HEK293 (cell line): ENCODE results near the gene GDPD5.

Source experiments
- KLF16 ChIP-seq: fragments of 450-650 bp; formaldehyde crosslinking; IDR thresholded peaks from 2 replicates; pipeline ENCODE4 v1.5.1; 2017; ENCODE audit warnings: missing biosample characterization, missing genetic modification characterization
- ZNF274 ChIP-seq, 2 experiments: fragments of 200-500 bp in 1 of 2; fragments of 450-650 bp in 1 of 2; sonication (Bioruptor generic) in 1 of 2; formaldehyde crosslinking in 1 of 2; IDR thresholded peaks; 2 replicates each; pipeline versions ENCODE4 v1.5.1 to v1.6.1; 2014 to 2016; ENCODE audit warnings: borderline replicate concordance in 1 of 2, inconsistent platforms in 1 of 2, low read length in 1 of 2, missing biosample characterization in 1 of 2, missing genetic modification characterization in 1 of 2
- ZNF324 ChIP-seq: fragments of 450-650 bp; formaldehyde crosslinking; IDR thresholded peaks from 2 replicates; pipeline ENCODE4 v1.5.1; 2016; ENCODE audit warnings: missing biosample characterization, missing genetic modification characterization
- ZNF416 ChIP-seq: fragments of 450-650 bp; formaldehyde crosslinking; IDR thresholded peaks from 2 replicates; pipeline ENCODE4 v1.5.1; 2016; ENCODE audit warnings: missing biosample characterization, missing genetic modification characterization
- ZNF423 ChIP-seq: fragments of 450-650 bp; formaldehyde crosslinking; IDR thresholded peaks from 2 replicates; pipeline ENCODE4 v1.5.1; 2016; ENCODE audit warnings: missing biosample characterization, missing genetic modification characterization
- ZNF768 ChIP-seq: fragments of 450-650 bp; formaldehyde crosslinking; IDR thresholded peaks from 2 replicates; pipeline ENCODE4 v1.5.1; 2018; ENCODE audit warnings: missing biosample characterization, mild to moderate bottlenecking, missing genetic modification characterization
- TF ChIP-seq, protein P1 (sequence below): fragments of 450-650 bp; formaldehyde crosslinking; IDR thresholded peaks from 2 replicates; pipeline ENCODE4 v1.5.1; 2017; ENCODE audit warnings: missing biosample characterization, missing genetic modification characterization
- TF ChIP-seq, protein P2 (sequence below): fragments of 450-650 bp; formaldehyde crosslinking; IDR thresholded peaks from 2 replicates; pipeline ENCODE4 v1.5.1; 2016; ENCODE audit warnings: missing biosample characterization, missing genetic modification characterization
- TF ChIP-seq, protein P3 (sequence below): fragments of 450-650 bp; formaldehyde crosslinking; IDR thresholded peaks from 2 replicates; pipeline ENCODE4 v1.5.1; 2016; ENCODE audit warnings: missing biosample characterization, missing genetic modification characterization

DNA sequence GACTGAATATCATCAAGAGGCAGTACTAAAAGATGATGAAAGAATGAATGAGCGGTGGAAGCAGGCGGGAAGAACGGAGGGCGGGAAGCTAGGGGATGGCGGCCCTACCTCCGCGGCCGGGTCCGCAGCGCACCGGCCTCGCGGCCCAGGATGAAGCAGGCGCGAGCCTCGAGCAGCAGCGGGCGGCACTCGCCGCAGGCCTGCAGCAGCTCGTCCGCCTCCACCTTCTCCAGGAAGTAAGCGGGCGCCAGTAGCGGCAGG is 96.2 kb downstream of the GDPD5 start:
- TF ChIP-seq ZNF324 (tag by site-specific recombination) = no peak
- TF ChIP-seq ZNF423 (tag by site-specific recombination) = no peak
- TF ChIP-seq, protein P1, sequence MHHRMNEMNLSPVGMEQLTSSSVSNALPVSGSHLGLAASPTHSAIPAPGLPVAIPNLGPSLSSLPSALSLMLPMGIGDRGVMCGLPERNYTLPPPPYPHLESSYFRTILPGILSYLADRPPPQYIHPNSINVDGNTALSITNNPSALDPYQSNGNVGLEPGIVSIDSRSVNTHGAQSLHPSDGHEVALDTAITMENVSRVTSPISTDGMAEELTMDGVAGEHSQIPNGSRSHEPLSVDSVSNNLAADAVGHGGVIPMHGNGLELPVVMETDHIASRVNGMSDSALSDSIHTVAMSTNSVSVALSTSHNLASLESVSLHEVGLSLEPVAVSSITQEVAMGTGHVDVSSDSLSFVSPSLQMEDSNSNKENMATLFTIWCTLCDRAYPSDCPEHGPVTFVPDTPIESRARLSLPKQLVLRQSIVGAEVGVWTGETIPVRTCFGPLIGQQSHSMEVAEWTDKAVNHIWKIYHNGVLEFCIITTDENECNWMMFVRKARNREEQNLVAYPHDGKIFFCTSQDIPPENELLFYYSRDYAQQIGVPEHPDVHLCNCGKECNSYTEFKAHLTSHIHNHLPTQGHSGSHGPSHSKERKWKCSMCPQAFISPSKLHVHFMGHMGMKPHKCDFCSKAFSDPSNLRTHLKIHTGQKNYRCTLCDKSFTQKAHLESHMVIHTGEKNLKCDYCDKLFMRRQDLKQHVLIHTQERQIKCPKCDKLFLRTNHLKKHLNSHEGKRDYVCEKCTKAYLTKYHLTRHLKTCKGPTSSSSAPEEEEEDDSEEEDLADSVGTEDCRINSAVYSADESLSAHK = no peak
- no peak for TF ChIP-seq KLF16
- TF ChIP-seq ZNF416 = no peak
- TF ChIP-seq, protein P2, sequence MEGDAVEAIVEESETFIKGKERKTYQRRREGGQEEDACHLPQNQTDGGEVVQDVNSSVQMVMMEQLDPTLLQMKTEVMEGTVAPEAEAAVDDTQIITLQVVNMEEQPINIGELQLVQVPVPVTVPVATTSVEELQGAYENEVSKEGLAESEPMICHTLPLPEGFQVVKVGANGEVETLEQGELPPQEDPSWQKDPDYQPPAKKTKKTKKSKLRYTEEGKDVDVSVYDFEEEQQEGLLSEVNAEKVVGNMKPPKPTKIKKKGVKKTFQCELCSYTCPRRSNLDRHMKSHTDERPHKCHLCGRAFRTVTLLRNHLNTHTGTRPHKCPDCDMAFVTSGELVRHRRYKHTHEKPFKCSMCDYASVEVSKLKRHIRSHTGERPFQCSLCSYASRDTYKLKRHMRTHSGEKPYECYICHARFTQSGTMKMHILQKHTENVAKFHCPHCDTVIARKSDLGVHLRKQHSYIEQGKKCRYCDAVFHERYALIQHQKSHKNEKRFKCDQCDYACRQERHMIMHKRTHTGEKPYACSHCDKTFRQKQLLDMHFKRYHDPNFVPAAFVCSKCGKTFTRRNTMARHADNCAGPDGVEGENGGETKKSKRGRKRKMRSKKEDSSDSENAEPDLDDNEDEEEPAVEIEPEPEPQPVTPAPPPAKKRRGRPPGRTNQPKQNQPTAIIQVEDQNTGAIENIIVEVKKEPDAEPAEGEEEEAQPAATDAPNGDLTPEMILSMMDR (tag by site-specific recombination) = no peak
- no peak for TF ChIP-seq ZNF768 (tag by site-specific recombination)
- TF ChIP-seq, protein P3, sequence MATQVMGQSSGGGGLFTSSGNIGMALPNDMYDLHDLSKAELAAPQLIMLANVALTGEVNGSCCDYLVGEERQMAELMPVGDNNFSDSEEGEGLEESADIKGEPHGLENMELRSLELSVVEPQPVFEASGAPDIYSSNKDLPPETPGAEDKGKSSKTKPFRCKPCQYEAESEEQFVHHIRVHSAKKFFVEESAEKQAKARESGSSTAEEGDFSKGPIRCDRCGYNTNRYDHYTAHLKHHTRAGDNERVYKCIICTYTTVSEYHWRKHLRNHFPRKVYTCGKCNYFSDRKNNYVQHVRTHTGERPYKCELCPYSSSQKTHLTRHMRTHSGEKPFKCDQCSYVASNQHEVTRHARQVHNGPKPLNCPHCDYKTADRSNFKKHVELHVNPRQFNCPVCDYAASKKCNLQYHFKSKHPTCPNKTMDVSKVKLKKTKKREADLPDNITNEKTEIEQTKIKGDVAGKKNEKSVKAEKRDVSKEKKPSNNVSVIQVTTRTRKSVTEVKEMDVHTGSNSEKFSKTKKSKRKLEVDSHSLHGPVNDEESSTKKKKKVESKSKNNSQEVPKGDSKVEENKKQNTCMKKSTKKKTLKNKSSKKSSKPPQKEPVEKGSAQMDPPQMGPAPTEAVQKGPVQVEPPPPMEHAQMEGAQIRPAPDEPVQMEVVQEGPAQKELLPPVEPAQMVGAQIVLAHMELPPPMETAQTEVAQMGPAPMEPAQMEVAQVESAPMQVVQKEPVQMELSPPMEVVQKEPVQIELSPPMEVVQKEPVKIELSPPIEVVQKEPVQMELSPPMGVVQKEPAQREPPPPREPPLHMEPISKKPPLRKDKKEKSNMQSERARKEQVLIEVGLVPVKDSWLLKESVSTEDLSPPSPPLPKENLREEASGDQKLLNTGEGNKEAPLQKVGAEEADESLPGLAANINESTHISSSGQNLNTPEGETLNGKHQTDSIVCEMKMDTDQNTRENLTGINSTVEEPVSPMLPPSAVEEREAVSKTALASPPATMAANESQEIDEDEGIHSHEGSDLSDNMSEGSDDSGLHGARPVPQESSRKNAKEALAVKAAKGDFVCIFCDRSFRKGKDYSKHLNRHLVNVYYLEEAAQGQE (tag by site-specific recombination) = no peak
- TF ChIP-seq ZNF274 (IDR thresholded peaks at IDR 0.05; ENCODE audit: low read length) = no peak
- no peak for TF ChIP-seq ZNF274 (tag by site-specific recombination; IDR thresholded peaks at IDR 0.05; ENCODE audit: borderline replicate concordance)
